Daoy (cell line): ENCODE measurements around the gene DPEP3. TPM values are rescaled to one million over a fixed set of nuclear protein-coding genes. Genes with fewer than 3 reads are reported as not detected.
"Not testable (repeated sequence)": the region's sequence is repeated elsewhere in the genome, so short reads cannot be mapped to it uniquely, and the experiment has no call there.

Source experiments
- DNase-seq: peaks from one replicate; pipeline ENCODE4 v3.0.0-alpha.2; 2015; ENCODE audit warnings: low read depth
- total RNA-seq: library from RNA; depleted of rRNA; stranded (reverse); fragments of >200 nt; shearing (Covaris generic); gene quantifications from 2 replicates; pipeline ENCODE4 v1.2.3, GENCODE V29; 2014; rRNA removed

The DPEP3 gene, protein sequence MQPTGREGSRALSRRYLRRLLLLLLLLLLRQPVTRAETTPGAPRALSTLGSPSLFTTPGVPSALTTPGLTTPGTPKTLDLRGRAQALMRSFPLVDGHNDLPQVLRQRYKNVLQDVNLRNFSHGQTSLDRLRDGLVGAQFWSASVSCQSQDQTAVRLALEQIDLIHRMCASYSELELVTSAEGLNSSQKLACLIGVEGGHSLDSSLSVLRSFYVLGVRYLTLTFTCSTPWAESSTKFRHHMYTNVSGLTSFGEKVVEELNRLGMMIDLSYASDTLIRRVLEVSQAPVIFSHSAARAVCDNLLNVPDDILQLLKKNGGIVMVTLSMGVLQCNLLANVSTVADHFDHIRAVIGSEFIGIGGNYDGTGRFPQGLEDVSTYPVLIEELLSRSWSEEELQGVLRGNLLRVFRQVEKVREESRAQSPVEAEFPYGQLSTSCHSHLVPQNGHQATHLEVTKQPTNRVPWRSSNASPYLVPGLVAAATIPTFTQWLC
- total RNA-seq = not detected in 2 replicates

- DNase-seq = no peak
Measured at GRCh38 chr16:67979955-67980678, at the start of gene DPEP3. TSS of gene DPEP3 (minus strand) at chr16:67980499. CDS start at chr16:67980380, 119 bp downstream.

DNA sequence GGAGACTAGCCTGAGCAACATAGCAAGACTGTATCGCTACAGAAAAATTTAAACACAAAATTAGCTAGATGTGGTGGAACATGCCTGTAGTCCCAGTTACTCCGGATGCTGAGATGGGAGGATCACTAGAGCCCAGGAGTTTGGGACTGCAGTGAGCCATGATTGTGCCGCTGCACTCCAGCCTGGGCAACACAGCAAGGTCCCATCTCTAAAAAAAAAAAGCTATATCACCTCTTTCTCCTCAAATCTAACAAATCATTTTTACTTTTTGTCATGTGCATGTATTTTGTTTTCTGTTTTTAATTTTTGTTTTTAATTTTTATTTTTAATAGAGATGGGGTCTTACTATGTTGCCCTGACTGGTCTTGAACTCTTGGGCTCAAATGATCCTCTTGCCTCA, 48.7 kb upstream of the DPEP3 start:
- no peak for DNase-seq

- DNase-seq = peak; percentile 94
Measured at GRCh38 chr16:68022728-68023537, 42.6 kb upstream of the DPEP3 start, which contains the start of the genes DDX28 and DUS2. TSS of gene DDX28 (minus strand) at chr16:68023232. CDS start at chr16:68023202, 30 bp downstream. TSS of gene DUS2 (plus strand) at chr16:68023284. CDS start at chr16:68038024, 14,740 bp downstream.

DNA sequence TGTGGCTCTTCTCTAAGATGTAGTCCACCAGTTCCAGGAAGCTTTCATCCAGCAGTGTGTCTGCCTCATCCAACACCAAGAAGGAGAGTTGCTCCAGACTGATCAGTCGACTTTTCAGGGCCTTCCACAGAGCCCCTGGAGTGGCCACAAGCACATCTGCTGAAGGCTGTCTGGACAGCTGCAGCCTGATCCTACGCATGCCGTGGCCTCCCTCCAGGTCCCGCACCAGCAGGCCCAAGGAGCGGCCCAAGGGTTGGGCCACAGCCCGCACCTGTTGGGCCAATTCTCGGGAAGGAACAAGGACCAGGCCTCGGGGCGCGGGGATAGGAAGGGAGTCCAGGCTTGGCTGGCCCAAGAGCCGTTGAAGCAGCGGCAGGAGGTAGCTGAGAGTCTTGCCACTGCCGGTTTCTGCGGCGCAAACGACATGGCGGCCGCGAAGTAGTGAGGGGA, 42.0 kb upstream of the DPEP3 start:
- DNase-seq = no peak

- DNase-seq = no peak
Measured at GRCh38 chr16:68021490-68021889, 41.2 kb upstream of the DPEP3 start.

- DNase-seq = no peak
Measured at GRCh38 chr16:68019167-68019680, 38.9 kb upstream of the DPEP3 start.

DNA sequence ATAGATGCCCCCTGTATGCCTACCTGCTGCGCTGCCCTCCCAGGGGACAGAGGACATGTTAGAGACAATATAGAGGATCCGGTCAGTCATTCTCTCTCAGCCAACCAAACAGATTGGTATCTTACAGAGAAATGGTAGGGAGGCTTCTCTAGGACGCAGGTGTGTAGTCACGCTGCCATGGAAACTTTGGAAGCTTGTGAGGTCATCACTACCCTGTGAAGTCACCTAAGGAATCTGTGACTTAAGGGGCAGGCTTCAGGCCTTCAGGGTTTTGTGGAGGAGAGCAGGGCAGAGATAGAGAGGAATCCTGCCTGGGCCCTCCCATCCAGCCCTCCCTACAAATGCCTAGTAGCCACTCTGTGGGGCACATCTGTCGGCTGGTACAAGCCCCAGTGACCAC, 35.4 kb upstream of the DPEP3 start, which contains the start of gene DPEP2NB:
Gene DPEP2NB, minus strand, starts transcription at position 231 of the 400 bp plus-strand sequence. Its CDS starts 141 bp downstream, at position 90.
- no peak for DNase-seq

GRCh38 chr16:68013440-68013839, 33.1 kb upstream of the DPEP3 start:
- no peak for DNase-seq

- not testable (repeated sequence) for DNase-seq
Measured at GRCh38 chr16:68009872-68010271, 29.6 kb upstream of the DPEP3 start.

DNA sequence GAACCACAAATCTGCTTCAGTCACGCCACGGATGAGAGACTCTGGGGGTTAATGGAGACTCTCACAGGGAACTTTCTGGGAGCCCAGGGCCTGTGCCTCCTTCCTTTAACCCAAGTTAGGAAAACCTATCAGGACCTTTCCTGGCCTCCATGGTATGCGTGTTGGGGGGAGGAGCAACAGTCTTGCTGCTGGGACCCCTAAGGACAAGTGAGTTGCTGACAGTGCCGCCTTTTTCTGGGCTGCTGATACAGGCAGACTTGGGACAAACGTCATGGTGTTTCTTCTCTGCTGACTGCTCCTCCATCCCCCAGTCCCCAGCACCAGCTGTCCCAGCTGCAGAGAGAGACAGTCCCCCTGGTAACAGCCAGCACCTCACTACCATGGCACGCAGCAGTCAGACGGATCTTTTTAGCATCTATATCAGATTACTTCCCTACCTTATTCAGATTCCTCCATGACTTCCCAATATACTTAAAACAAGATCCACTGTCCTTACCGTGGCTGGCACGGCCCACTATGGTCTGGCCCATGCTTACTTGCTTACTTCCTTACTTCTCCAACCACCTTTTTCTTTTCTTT, 28.9 kb upstream of the DPEP3 start:
- DNase-seq = no peak

GRCh38 chr16:68005786-68006286, 25.5 kb upstream of the DPEP3 start:
- DNase-seq = no peak

GRCh38 chr16:68005211-68005610, 24.9 kb upstream of the DPEP3 start:
- DNase-seq = no peak

DNA sequence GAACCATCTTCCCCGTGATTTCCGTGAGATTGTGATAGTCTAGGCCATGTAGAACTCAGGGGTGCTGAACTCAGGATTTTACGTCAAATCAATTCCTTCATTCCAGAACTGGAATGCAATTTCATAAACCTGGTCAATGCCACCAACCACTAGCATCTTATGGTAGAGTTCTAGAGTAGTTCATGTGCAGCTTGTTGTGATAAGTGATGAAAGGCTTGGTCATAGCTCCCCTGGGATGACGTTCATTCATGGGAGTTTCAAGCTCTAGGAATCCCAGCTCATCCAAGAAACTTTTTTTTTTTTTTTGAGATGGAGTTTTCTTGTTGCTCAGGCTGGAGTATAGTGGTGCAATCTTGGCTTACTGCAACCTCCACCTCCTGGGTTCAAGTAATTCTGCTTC, 22.7 kb upstream of the DPEP3 start:
- no peak for DNase-seq

- no peak for DNase-seq
Measured at GRCh38 chr16:68000450-68000849, 20.2 kb upstream of the DPEP3 start.

DNA sequence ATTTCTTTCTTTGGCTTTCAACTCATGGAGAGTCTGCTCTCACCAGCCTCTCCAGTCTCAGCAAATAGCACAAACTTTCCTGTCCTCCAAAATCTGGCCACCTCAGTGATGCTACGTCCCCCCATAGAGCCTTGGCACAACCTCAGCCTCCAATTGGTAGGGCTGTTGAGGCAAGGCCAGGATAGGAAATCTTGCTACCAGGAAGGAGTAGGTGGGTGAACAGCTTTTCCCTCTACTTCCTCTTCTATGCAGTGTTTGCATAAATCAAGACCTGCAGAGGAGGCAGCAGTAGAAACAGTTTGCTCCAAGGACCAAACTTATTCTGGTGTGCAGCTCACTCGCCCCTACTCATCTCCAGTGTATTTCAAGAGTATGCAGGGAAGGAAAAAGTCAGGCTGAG, 19.7 kb upstream of the DPEP3 start:
- DNase-seq = no peak

GRCh38 chr16:67998779-67999688, 18.7 kb upstream of the DPEP3 start, which contains the start of gene DPEP2:
TSS of gene DPEP2 (minus strand) at chr16:67999484. CDS start at chr16:67993212, 6,272 bp downstream.
- not testable (repeated sequence) for DNase-seq

- DNase-seq = not testable (repeated sequence)
Measured at GRCh38 chr16:67998231-67998778, 18.0 kb upstream of the DPEP3 start.

DNA sequence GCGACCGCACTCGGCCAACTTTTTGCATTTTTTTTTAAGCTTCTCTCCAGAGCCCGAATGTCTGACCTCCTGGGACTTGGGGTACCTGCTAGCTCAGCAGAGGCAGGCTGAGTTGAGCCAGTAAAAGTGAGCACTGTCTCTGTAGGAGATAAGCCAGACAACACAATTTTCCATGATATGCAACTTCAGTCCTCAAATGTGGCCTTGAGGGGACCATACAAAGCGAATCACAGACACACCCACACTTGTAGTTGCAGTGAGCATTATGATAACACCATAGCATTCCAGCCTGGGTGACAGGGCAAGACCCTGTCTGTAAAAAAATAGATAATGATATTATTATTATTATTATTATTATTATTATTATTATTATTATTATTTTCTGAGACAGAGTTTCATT, 16.4 kb upstream of the DPEP3 start:
- no peak for DNase-seq

- peak; percentile 15 for DNase-seq
Measured at GRCh38 chr16:67995423-67995822, 15.1 kb upstream of the DPEP3 start.
